NB4 (cell line): ENCODE data around the gene RSPH6A.
"Not testable (repeated sequence)": the region's sequence is repeated elsewhere in the genome, so short reads cannot be mapped to it uniquely, and the experiment has no call there.

Experiments used
- CTCF ChIP-seq: IDR thresholded peaks from one replicate; pipeline ENCODE4 v1.5.1; 2012; ENCODE audit warnings: low read depth, low read length
- POLR2A ChIP-seq: IDR thresholded peaks from 2 replicates; pipeline ENCODE4 v1.6.1; 2011; ENCODE audit warnings: mild to moderate bottlenecking; ENCODE audit not compliant: insufficient read length; ENCODE audit errors: extremely low read depth

- not testable (repeated sequence) for TF ChIP-seq CTCF, POLR2A
Observed at GRCh38 chr19:45799541-45799940, 15.6 kb downstream of the RSPH6A start.
